Stimulated activated CD8-positive, alpha-beta memory T cell treated with anti-CD3 and anti-CD28 coated beads, Interleukin-7, amount 100 ng/mL, for 48 hours (primary cell): ENCODE results near the gene GIGYF2.
"Not testable (repeated sequence)": the region's sequence is repeated elsewhere in the genome, so short reads cannot be mapped to it uniquely, and the experiment has no call there.

Source experiments
- DNase-seq, 2 donors: peaks; one replicate each; pipeline ENCODE4 v3.0.0-alpha.2; 2020; ENCODE audit warnings: low read depth in 1 of 2; ENCODE audit errors: extremely low read depth in 1 of 2

The GIGYF2 gene

GRCh38 chr2:232800166-232800565 is 103.0 kb downstream of the GIGYF2 start:
- DNase-seq: no peak

- no peak for DNase-seq
Observed at GRCh38 chr2:232802091-232802490, 105.0 kb downstream of the GIGYF2 start.

- DNase-seq: no peak
Observed at GRCh38 chr2:232809349-232810124, 112.4 kb downstream of the GIGYF2 start.

DNA sequence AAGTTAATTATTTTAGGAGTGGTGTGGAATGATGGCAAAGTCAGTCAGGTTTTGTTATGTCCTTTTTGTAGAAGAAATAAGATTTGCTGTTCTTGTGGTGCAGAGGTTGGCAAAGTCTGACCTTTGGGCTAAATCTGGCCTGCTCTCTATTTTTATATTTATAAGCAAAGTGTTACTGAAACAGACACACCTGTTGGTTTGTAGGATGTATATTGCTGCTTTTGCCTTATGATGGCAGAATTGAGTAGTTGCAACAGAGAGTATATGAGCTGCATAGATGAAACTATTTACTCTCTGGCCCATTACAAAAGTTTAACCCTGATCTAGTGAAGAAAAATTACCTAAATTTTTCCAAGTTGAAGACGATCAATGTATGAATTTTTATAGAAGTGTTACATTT is 113.3 kb downstream of the GIGYF2 start:
- no peak for DNase-seq

DNA sequence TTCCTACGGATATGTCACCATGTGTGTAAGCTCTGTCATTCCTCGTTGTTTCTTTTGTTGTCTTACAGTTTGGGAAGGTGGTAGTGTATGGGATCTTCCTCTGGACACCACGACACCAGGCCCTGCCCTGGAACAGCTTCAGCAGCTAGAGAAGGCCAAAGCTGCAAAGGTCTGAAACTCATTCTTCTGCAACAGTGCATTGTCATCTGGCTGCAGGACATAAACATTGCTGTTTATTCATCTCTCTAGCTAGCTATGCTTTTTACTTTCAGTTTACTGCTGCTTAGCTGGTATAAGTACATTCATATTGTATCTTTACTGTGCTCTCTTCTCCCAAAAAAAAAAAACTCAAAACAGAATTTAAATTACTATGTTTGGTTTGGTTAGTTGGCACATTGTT is 118.4 kb downstream of the GIGYF2 start:
- no peak for DNase-seq

DNA sequence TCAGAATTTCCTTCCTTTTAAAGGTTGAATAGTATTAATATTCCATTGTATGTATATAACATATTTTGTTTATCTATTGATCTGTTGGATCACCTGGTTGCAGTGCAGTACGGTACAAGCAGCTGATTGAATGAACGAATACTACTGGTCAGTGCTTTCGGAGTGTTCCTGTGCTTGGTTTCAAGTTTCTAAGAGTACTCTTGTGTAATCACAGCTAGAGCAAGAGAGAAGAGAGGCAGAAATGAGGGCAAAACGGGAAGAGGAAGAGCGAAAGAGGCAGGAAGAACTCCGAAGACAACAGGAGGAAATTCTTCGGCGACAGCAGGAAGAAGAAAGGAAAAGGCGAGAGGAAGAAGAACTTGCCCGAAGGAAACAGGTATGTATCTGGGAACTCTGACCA is 119.5 kb downstream of the GIGYF2 start:
- no peak for DNase-seq

DNA sequence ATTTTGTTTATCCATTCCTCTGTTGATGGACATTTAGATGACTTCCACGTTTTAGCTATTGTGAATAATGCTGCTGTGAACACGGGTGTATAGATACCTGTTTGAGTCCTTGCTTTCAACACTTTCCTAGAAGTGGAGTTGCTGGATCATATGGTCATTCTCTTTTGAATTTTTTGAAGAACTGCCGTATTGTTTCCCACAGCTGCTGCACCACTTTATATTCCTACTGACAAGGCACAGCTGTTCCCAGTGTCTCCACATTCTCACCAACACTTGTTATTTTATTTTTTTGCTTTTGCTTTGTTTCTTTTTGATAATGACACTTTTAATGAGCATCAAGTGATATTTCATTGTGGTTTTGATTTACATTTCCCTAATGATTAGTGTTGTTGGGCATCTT is 120.6 kb downstream of the GIGYF2 start:
- DNase-seq: no peak

DNA sequence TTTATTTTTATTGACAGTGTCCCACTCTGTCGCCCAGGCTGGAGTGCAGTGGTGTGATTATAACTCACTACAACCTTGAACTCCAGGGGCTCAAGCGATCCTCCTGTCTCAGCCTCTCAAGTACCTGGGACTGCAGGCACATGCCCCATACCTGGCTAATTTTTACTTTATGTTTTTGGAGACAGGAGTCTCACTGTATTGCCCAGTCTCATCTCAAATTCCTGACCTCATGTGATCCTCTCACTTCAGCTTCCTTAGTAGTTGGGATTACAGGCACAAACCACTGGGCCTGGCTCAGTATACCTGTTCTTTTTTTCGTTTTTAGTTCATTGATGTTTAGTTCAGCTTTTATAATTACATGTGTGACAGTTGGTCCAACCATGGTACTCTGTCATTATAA is 132.9 kb downstream of the GIGYF2 start:
- DNase-seq: no peak

DNA sequence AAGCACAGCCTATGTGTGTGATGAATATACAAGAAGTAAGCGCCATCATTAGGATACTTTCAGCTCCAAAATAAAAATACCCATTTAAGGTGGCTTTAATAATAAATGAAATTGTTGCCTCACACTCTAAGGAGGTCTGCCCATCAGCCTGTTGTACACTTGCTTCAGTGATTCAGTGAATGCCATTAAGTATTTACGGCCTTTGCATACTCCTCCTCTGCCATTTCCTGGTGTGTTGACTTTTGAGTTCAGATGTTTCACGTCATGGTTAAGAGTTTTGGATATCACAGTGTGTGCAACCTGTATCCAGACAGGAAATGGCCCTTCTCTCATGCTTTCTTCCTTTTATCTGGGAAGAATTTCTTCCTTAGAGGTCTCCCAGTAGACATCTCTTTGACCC is 134.4 kb downstream of the GIGYF2 start:
- DNase-seq: no peak

DNA sequence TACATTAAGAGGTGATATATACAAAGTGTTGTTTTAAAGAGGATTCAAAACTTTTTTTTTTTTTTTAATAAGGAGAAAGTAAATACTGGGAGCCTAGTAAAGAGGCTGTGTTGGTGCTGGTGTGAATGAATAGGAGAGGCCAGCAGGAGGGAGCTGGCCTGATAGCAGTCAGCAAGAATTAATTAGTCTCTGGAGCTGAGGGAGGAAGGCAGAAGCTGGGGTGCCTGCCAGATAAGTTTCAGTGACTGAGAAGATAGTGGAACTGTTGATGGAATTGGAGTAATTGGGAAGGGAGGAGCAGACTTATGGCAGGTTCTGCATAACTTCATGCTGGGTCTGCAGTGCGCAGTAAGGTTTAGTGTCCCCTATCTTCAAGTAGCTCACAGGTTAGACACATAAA is 136.7 kb downstream of the GIGYF2 start:
- no peak for DNase-seq

DNA sequence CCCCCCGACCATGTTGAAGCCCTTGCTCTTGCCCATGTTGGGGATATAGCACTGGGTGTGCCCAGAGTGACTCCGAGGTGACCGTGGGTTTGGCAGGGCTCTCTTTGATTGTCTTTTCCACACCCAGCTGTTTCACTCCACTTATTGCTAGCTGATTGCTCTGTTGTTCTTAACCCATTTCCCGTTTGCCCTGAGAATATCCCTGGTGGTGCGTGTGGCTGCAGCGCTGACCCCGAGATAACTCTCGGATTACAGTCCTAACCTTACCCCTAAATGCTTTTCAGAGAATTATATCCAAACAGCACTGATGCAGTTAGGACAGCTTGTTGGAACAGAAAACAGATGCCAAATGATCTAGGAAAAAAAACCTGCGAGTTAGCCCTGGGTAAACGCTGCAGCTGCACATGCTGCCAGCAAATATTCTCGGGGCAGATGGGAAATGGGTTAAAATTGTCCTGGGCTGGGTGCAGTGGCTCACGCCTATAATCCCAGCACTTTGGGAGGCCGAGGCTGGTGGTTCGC is 138.6 kb downstream of the GIGYF2 start:
- DNase-seq: no peak

DNA sequence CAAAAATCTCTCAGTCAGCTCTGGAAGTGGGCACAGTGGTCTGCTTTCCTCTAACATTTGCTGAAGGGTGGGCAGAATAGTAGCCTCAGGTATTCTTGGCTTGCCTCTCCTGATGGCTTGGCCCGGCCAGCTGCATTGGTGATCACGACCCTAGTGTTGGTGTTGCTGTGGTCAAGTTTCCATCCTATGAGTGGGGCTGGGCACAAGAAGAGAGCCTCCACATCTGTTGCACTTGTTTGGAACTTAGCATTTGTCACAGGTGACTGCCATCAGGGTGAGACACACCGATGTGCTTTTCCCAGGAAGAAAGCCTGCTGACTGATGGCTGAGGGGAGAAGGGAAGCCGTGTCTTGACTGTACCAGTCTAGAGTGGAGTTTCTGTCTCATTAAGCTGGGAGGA is 139.8 kb downstream of the GIGYF2 start:
- DNase-seq: no peak

- DNase-seq: peak in 1 of 2 donors; percentile 15
Observed at GRCh38 chr2:232838406-232838874, 141.3 kb downstream of the GIGYF2 start.

- no peak for DNase-seq
Observed at GRCh38 chr2:232839411-232840079, 142.4 kb downstream of the GIGYF2 start.

- no peak for DNase-seq
Observed at GRCh38 chr2:232842689-232843088, 145.6 kb downstream of the GIGYF2 start.

GRCh38 chr2:232843834-232844233 is 146.7 kb downstream of the GIGYF2 start:
- DNase-seq: no peak

DNA sequence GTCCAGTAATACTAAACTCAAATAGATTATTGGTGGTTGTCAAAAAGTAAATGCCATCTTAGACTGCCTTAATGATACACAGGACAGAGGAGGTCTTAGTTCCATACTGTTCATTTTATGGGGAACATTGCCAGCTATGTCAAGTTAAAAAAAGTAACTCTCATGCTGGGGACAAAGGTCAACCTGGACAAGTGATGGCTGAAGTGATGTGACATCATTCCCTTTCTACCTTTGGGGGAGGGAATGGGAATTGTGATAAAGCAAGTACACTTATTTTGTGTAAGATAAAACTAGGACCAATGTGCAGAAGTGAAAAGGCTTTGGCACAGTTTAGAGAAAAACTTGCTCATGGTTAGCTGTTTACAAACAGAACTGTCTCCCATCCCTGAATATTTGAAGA is 148.9 kb downstream of the GIGYF2 start:
- no peak for DNase-seq

DNA sequence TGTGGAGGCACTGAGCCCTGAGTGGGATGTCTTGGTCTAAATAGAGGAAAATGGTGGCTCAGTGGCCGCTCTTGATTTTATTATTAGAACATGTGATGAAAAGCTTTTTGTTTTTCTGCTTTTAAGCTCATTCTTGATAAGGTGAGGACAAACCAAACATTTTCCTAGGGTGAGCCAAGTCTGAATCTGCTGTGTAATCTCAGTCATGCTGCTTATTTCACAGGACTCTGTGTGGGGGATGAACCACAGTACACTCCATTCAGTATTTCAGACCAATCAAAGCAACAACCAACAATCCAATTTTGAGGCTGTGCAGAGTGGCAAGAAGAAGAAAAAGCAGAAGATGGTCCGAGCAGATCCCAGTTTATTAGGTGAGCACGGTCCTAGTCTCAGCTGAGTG is 152.9 kb downstream of the GIGYF2 start:
- no peak for DNase-seq

GRCh38 chr2:232852081-232852480 is 154.9 kb downstream of the GIGYF2 start:
- not testable (repeated sequence) for DNase-seq

GRCh38 chr2:232852676-232853075 is 155.5 kb downstream of the GIGYF2 start:
- no peak for DNase-seq

GRCh38 chr2:232854082-232854481 is 157.0 kb downstream of the GIGYF2 start:
- no peak for DNase-seq

- DNase-seq: no peak
Observed at GRCh38 chr2:232857158-232857563, 160.0 kb downstream of the GIGYF2 start.
